Astrocyte of the spinal cord (primary cell): ENCODE data around the gene C14orf132.
"Not testable (repeated sequence)": the region's sequence is repeated elsewhere in the genome, so short reads cannot be mapped to it uniquely, and the experiment has no call there.

ENCODE experiments used
- DNase-seq: peaks from one replicate; pipeline ENCODE4 v3.0.0; 2011; ENCODE audit warnings: low read depth, low spot score
- H3K4me3 ChIP-seq: 2 replicates; pipeline ENCODE4 v1.5.1; 2011; ENCODE audit warnings: low read depth, mild to moderate bottlenecking, low read length, moderate library complexity
- CTCF ChIP-seq: IDR thresholded peaks from 2 replicates; pipeline ENCODE4 v1.5.1; 2012; ENCODE audit warnings: low read depth, mild to moderate bottlenecking, low read length, inconsistent platforms
- in situ Hi-C: cut with HindIII; loops from 2 replicates; pipeline ENCODE4 v1.10.0; 2017; ENCODE audit warnings: low sequenced_read_pairs

The C14orf132 gene

GRCh38 chr14:96066976-96067375, 27.8 kb downstream of the C14orf132 start:
- no peak for TF ChIP-seq CTCF
- no peak for DNase-seq
- no peak overlapping the region for H3K4me3 ChIP-seq
- in situ Hi-C loops, result no loop called here

- H3K4me3 ChIP-seq, result no peak overlapping the region
- no peak for TF ChIP-seq CTCF
- in situ Hi-C loops, result no loop called here
- no peak for DNase-seq
Measured at GRCh38 chr14:96067985-96068930, 29.1 kb downstream of the C14orf132 start.

- in situ Hi-C loops, result no loop called here
- no peak for DNase-seq
- TF ChIP-seq CTCF, result no peak
- no peak overlapping the region for H3K4me3 ChIP-seq
Measured at GRCh38 chr14:96069421-96069820, 30.3 kb downstream of the C14orf132 start.

GRCh38 chr14:96071561-96071960, 32.4 kb downstream of the C14orf132 start:
- no peak overlapping the region for H3K4me3 ChIP-seq
- no peak for DNase-seq
- in situ Hi-C loops, result no loop called here
- no peak for TF ChIP-seq CTCF

GRCh38 chr14:96072076-96072475, 32.9 kb downstream of the C14orf132 start:
- no peak overlapping the region for H3K4me3 ChIP-seq
- in situ Hi-C loops, result no loop called here
- DNase-seq, result no peak

GRCh38 chr14:96072746-96073145, 33.6 kb downstream of the C14orf132 start:
- in situ Hi-C loops, result no loop called here
- DNase-seq, result no peak
- no peak for TF ChIP-seq CTCF
- no peak overlapping the region for H3K4me3 ChIP-seq

More at GRCh38 chr14:96072076-96072475, 32.9 kb downstream of the C14orf132 start:
- TF ChIP-seq CTCF, result no peak

- DNase-seq, H3K4me3 ChIP-seq, in situ Hi-C loops: not testable (repeated sequence)
Measured at GRCh38 chr14:96073260-96074039, 34.3 kb downstream of the C14orf132 start.
